ENCODE measurements around the gene PRPSAP1.

PRPSAP1 gene

DNA sequence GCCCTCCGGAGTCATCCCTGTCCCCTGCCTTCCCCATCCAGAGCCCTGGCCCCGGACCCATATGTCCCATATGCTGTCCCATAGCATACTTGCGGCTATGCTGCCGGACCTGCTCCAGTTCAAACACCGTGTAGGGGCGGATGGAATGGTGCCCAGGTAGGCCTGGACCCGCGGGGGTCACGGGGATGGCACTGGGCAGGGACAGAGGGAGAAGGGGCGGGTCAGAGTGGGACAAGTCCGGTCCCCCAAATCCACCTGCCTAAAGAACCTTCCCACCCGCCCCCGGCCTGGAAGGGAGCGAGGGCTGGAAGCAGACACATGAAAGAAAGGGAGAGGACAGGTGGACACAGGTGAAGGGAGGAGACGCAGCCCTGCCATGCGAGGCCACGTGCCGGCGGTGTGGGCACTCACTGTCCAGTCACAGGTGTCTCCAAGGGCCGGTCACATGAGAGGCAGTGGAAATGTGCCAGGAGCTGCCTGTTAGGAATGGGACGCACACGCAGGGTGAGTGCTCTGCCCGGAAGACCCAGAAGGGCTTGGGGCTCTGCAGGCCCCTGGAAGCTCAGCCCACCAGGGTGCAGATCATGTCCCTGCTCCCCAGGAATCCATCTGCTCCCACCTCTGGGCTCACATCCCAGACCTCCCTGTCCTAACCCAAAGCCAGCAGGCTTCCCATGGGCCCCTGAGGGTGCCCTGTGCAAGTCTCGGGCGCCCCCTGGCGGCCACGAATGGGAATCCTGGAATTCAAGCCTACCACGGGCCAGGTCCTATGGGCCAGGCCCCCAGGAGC lies 74.6 kb downstream of the PRPSAP1 start (continued):
- TF ChIP-seq, protein P1, sequence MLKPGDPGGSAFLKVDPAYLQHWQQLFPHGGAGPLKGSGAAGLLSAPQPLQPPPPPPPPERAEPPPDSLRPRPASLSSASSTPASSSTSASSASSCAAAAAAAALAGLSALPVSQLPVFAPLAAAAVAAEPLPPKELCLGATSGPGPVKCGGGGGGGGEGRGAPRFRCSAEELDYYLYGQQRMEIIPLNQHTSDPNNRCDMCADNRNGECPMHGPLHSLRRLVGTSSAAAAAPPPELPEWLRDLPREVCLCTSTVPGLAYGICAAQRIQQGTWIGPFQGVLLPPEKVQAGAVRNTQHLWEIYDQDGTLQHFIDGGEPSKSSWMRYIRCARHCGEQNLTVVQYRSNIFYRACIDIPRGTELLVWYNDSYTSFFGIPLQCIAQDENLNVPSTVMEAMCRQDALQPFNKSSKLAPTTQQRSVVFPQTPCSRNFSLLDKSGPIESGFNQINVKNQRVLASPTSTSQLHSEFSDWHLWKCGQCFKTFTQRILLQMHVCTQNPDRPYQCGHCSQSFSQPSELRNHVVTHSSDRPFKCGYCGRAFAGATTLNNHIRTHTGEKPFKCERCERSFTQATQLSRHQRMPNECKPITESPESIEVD (tag by site-specific recombination; IDR thresholded peaks at IDR 0.05): no peak
- no peak for TF ChIP-seq ZNF394 (tag by site-specific recombination; IDR thresholded peaks at IDR 0.05; ENCODE audit: borderline replicate concordance)
- TF ChIP-seq, protein P2, sequence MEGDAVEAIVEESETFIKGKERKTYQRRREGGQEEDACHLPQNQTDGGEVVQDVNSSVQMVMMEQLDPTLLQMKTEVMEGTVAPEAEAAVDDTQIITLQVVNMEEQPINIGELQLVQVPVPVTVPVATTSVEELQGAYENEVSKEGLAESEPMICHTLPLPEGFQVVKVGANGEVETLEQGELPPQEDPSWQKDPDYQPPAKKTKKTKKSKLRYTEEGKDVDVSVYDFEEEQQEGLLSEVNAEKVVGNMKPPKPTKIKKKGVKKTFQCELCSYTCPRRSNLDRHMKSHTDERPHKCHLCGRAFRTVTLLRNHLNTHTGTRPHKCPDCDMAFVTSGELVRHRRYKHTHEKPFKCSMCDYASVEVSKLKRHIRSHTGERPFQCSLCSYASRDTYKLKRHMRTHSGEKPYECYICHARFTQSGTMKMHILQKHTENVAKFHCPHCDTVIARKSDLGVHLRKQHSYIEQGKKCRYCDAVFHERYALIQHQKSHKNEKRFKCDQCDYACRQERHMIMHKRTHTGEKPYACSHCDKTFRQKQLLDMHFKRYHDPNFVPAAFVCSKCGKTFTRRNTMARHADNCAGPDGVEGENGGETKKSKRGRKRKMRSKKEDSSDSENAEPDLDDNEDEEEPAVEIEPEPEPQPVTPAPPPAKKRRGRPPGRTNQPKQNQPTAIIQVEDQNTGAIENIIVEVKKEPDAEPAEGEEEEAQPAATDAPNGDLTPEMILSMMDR (tag by site-specific recombination; IDR thresholded peaks at IDR 0.05): peak; percentile 91
- no peak for TF ChIP-seq ZNF221 (tag by site-specific recombination; IDR thresholded peaks at IDR 0.05; ENCODE audit: borderline replicate concordance)
- TF ChIP-seq, protein P3, sequence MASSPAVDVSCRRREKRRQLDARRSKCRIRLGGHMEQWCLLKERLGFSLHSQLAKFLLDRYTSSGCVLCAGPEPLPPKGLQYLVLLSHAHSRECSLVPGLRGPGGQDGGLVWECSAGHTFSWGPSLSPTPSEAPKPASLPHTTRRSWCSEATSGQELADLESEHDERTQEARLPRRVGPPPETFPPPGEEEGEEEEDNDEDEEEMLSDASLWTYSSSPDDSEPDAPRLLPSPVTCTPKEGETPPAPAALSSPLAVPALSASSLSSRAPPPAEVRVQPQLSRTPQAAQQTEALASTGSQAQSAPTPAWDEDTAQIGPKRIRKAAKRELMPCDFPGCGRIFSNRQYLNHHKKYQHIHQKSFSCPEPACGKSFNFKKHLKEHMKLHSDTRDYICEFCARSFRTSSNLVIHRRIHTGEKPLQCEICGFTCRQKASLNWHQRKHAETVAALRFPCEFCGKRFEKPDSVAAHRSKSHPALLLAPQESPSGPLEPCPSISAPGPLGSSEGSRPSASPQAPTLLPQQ (tag by site-specific recombination; IDR thresholded peaks at IDR 0.05): peak; percentile 55
- no peak for TF ChIP-seq HOXC10 (CRISPR knock-in tag; IDR thresholded peaks at IDR 0.05)
- peak; percentile 49 for TF ChIP-seq ZIC2 (tag by site-specific recombination; IDR thresholded peaks at IDR 0.05)
- TF ChIP-seq SP7 (tag by site-specific recombination; IDR thresholded peaks at IDR 0.05): 0 out of 2 replicates have a peak, but pooled peaks have one; percentile 40
- no peak for TF ChIP-seq ZNF623 (tag by site-specific recombination; IDR thresholded peaks at IDR 0.05)
- no peak for TF ChIP-seq ZNF830 (tag by site-specific recombination; IDR thresholded peaks at IDR 0.05; ENCODE audit: low read depth)
- TF ChIP-seq ZNF629 (tag by site-specific recombination; IDR thresholded peaks at IDR 0.05): no peak
- TF ChIP-seq ZNF701 (tag by site-specific recombination; IDR thresholded peaks at IDR 0.05): no peak
- TF ChIP-seq KLF10 (tag by site-specific recombination; IDR thresholded peaks at IDR 0.05): no peak
- TF ChIP-seq RBAK (tag by site-specific recombination; IDR thresholded peaks at IDR 0.05): no peak
- TF ChIP-seq, protein P4, sequence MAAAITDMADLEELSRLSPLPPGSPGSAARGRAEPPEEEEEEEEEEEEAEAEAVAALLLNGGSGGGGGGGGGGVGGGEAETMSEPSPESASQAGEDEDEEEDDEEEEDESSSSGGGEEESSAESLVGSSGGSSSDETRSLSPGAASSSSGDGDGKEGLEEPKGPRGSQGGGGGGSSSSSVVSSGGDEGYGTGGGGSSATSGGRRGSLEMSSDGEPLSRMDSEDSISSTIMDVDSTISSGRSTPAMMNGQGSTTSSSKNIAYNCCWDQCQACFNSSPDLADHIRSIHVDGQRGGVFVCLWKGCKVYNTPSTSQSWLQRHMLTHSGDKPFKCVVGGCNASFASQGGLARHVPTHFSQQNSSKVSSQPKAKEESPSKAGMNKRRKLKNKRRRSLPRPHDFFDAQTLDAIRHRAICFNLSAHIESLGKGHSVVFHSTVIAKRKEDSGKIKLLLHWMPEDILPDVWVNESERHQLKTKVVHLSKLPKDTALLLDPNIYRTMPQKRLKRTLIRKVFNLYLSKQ (tag by site-specific recombination; IDR thresholded peaks at IDR 0.05; ENCODE audit: borderline replicate concordance): no peak
- TF ChIP-seq ZNF292 (tag by site-specific recombination; IDR thresholded peaks at IDR 0.05; ENCODE audit: borderline replicate concordance, low read depth): no peak
- TF ChIP-seq, protein P5, sequence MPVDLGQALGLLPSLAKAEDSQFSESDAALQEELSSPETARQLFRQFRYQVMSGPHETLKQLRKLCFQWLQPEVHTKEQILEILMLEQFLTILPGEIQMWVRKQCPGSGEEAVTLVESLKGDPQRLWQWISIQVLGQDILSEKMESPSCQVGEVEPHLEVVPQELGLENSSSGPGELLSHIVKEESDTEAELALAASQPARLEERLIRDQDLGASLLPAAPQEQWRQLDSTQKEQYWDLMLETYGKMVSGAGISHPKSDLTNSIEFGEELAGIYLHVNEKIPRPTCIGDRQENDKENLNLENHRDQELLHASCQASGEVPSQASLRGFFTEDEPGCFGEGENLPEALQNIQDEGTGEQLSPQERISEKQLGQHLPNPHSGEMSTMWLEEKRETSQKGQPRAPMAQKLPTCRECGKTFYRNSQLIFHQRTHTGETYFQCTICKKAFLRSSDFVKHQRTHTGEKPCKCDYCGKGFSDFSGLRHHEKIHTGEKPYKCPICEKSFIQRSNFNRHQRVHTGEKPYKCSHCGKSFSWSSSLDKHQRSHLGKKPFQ (tag by site-specific recombination; IDR thresholded peaks at IDR 0.05): no peak
- TF ChIP-seq, protein P6, sequence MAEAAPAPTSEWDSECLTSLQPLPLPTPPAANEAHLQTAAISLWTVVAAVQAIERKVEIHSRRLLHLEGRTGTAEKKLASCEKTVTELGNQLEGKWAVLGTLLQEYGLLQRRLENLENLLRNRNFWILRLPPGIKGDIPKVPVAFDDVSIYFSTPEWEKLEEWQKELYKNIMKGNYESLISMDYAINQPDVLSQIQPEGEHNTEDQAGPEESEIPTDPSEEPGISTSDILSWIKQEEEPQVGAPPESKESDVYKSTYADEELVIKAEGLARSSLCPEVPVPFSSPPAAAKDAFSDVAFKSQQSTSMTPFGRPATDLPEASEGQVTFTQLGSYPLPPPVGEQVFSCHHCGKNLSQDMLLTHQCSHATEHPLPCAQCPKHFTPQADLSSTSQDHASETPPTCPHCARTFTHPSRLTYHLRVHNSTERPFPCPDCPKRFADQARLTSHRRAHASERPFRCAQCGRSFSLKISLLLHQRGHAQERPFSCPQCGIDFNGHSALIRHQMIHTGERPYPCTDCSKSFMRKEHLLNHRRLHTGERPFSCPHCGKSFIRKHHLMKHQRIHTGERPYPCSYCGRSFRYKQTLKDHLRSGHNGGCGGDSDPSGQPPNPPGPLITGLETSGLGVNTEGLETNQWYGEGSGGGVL (tag by site-specific recombination; IDR thresholded peaks at IDR 0.05): no peak
- TF ChIP-seq, protein P7, sequence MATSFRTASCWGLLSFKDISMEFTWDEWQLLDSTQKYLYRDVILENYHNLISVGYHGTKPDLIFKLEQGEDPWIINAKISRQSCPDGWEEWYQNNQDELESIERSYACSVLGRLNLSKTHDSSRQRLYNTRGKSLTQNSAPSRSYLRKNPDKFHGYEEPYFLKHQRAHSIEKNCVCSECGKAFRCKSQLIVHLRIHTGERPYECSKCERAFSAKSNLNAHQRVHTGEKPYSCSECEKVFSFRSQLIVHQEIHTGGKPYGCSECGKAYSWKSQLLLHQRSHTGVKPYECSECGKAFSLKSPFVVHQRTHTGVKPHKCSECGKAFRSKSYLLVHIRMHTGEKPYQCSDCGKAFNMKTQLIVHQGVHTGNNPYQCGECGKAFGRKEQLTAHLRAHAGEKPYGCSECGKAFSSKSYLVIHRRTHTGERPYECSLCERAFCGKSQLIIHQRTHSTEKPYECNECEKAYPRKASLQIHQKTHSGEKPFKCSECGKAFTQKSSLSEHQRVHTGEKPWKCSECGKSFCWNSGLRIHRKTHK (tag by site-specific recombination; IDR thresholded peaks at IDR 0.05): no peak
- TF ChIP-seq KLF8 (tag by site-specific recombination; IDR thresholded peaks at IDR 0.05): no peak
- no peak for TF ChIP-seq ZNF677 (tag by site-specific recombination; IDR thresholded peaks at IDR 0.05)
- no peak for TF ChIP-seq MEIS1 (CRISPR knock-in tag; IDR thresholded peaks at IDR 0.05; ENCODE audit: borderline replicate concordance)
- TF ChIP-seq, protein P8, sequence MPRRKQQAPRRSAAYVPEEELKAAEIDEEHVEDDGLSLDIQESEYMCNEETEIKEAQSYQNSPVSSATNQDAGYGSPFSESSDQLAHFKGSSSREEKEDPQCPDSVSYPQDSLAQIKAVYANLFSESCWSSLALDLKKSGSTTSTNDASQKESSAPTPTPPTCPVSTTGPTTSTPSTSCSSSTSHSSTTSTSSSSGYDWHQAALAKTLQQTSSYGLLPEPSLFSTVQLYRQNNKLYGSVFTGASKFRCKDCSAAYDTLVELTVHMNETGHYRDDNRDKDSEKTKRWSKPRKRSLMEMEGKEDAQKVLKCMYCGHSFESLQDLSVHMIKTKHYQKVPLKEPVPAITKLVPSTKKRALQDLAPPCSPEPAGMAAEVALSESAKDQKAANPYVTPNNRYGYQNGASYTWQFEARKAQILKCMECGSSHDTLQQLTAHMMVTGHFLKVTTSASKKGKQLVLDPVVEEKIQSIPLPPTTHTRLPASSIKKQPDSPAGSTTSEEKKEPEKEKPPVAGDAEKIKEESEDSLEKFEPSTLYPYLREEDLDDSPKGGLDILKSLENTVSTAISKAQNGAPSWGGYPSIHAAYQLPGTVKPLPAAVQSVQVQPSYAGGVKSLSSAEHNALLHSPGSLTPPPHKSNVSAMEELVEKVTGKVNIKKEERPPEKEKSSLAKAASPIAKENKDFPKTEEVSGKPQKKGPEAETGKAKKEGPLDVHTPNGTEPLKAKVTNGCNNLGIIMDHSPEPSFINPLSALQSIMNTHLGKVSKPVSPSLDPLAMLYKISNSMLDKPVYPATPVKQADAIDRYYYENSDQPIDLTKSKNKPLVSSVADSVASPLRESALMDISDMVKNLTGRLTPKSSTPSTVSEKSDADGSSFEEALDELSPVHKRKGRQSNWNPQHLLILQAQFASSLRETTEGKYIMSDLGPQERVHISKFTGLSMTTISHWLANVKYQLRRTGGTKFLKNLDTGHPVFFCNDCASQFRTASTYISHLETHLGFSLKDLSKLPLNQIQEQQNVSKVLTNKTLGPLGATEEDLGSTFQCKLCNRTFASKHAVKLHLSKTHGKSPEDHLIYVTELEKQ (tag by site-specific recombination; IDR thresholded peaks at IDR 0.05; ENCODE audit: borderline replicate concordance): no peak

Measured in HEK293 (cell line).